Stimulated activated naive B cell treated with anti-CD40 and anti-IgM and Interleukin-4, amounts not matched to agents 10 μg/mL and 1 μg/mL and 100 μg/mL, for 72 hours (primary cell): ENCODE results near the gene USP11.
"Not testable (repeated sequence)": the region's sequence is repeated elsewhere in the genome, so short reads cannot be mapped to it uniquely, and the experiment has no call there.

ENCODE experiments used
- ATAC-seq, 2 donors: fragments of 150-1000 bp; cut with Tn5 transposase; replicated peaks; 2 replicates each; pipeline ENCODE4 v1.10.0; 2021; ENCODE audit warnings: moderate library complexity in 1 of 2
- DNase-seq: peaks from one replicate; pipeline ENCODE4 v3.0.0; 2021
- H3K27ac Mint-ChIP-seq: one replicate; pipeline ENCODE4 v1.8.0; 2022; ENCODE audit warnings: mild to moderate bottlenecking, mixed read lengths
- H3K27me3 Mint-ChIP-seq, 2 donors: one replicate each; pipeline ENCODE4 v1.8.0; 2022; ENCODE audit warnings: mixed read lengths in 2 of 2
- H3K36me3 Mint-ChIP-seq, 2 donors: one replicate each; pipeline ENCODE4 v1.8.0; 2022; ENCODE audit warnings: mixed read lengths in 2 of 2, mild to moderate bottlenecking in 1 of 2
- H3K4me1 Mint-ChIP-seq, 2 donors: one replicate each; pipeline ENCODE4 v1.8.0; 2022; ENCODE audit warnings: mixed read lengths in 2 of 2, mild to moderate bottlenecking in 1 of 2
- H3K4me3 Mint-ChIP-seq, 2 donors: one replicate each; pipeline ENCODE4 v1.8.0; 2022; ENCODE audit warnings: mild to moderate bottlenecking in 2 of 2, mixed read lengths in 2 of 2, moderate library complexity in 1 of 2
- H3K9me3 Mint-ChIP-seq, 2 donors: one replicate each; pipeline ENCODE4 v1.8.0; 2022; ENCODE audit warnings: mixed read lengths in 2 of 2, mild to moderate bottlenecking in 1 of 2

USP11 gene

GRCh38 chrX:47239199-47239598 lies 6.4 kb downstream of the USP11 start:
- Mint-ChIP-seq H3K27ac (no peak overlapping the region), H3K27me3 (no peaks in the 10 kb centered on the region), H3K36me3 (peaks cover 12 to 44% of the 10 kb centered on the region in 2 donors), H3K4me3 (no peak overlapping the region), H3K4me1 (peaks cover 7 to 8% of the 10 kb centered on the region in 2 donors), H3K9me3 (no peaks in the 10 kb centered on the region)
- ATAC-seq (no peak), DNase-seq (no peak)

- DNase-seq (no peak), ATAC-seq (no peak)
- no peak overlapping the region for H3K4me3 Mint-ChIP-seq
- peaks cover 7% of the 10 kb centered on the region in 2 donors for H3K4me1 Mint-ChIP-seq
- no peaks in the 10 kb centered on the region for H3K27me3 Mint-ChIP-seq
- H3K9me3 Mint-ChIP-seq: no peaks in the 10 kb centered on the region
- H3K27ac Mint-ChIP-seq: no peak overlapping the region
- H3K36me3 Mint-ChIP-seq: peaks cover 12 to 51% of the 10 kb centered on the region in 2 donors
These were observed 7.2 kb downstream of the USP11 start for GRCh38 chrX:47239898-47240545.

GRCh38 chrX:47240619-47241018 lies 7.8 kb downstream of the USP11 start:
- DNase-seq (no peak), ATAC-seq (no peak)
- no peak overlapping the region for H3K27ac Mint-ChIP-seq
- H3K9me3 Mint-ChIP-seq: no peaks in the 10 kb centered on the region
- peaks cover 10 to 48% of the 10 kb centered on the region in 2 donors for H3K36me3 Mint-ChIP-seq
- H3K4me3 Mint-ChIP-seq: no peak overlapping the region
- no peaks in the 10 kb centered on the region for H3K27me3 Mint-ChIP-seq
- H3K4me1 Mint-ChIP-seq: peaks cover 1 to 3% of the 10 kb centered on the region in 2 donors

- H3K4me3 Mint-ChIP-seq: no peak overlapping the region
These were observed 8.6 kb downstream of the USP11 start for GRCh38 chrX:47241201-47242011.

GRCh38 chrX:47242321-47242720 lies 9.5 kb downstream of the USP11 start:
- Mint-ChIP-seq H3K27ac (no peak overlapping the region), H3K9me3 (no peaks in the 10 kb centered on the region), H3K4me1 (peaks cover 0 to 1% of the 10 kb centered on the region in 2 donors), H3K36me3 (peaks cover 10 to 57% of the 10 kb centered on the region in 2 donors), H3K4me3 (no peak overlapping the region), H3K27me3 (no peaks in the 10 kb centered on the region)
- DNase-seq (no peak), ATAC-seq (no peak)

More at GRCh38 chrX:47241201-47242011, 8.6 kb downstream of the USP11 start:
- DNase-seq: no peak
- ATAC-seq: no peak
- H3K4me1 Mint-ChIP-seq: peaks cover 0 to 3% of the 10 kb centered on the region in 2 donors
- peaks cover 10 to 56% of the 10 kb centered on the region in 2 donors for H3K36me3 Mint-ChIP-seq
- peak overlapping the region; percentile 32 for H3K27ac Mint-ChIP-seq
- H3K9me3 Mint-ChIP-seq: no peaks in the 10 kb centered on the region
- no peaks in the 10 kb centered on the region for H3K27me3 Mint-ChIP-seq

- H3K27ac Mint-ChIP-seq: no peak overlapping the region
- peaks cover 0 to 1% of the 10 kb centered on the region in 2 donors for H3K4me1 Mint-ChIP-seq
- no peak overlapping the region for H3K4me3 Mint-ChIP-seq
- peaks cover 16 to 63% of the 10 kb centered on the region in 2 donors for H3K36me3 Mint-ChIP-seq
- H3K27me3 Mint-ChIP-seq: no peaks in the 10 kb centered on the region
- no peaks in the 10 kb centered on the region for H3K9me3 Mint-ChIP-seq
- DNase-seq: no peak
- no peak for ATAC-seq
These were observed 10.5 kb downstream of the USP11 start for GRCh38 chrX:47243351-47243750.

- Mint-ChIP-seq H3K27me3 (no peaks in the 10 kb centered on the region), H3K36me3 (peaks cover 22 to 68% of the 10 kb centered on the region in 2 donors), H3K4me3 (no peak overlapping the region), H3K9me3 (no peaks in the 10 kb centered on the region), H3K27ac (no peak overlapping the region), H3K4me1 (no peaks in the 10 kb centered on the region)
- ATAC-seq: no peak
- DNase-seq: no peak
These were observed 11.9 kb downstream of the USP11 start for GRCh38 chrX:47244676-47245075.

- DNase-seq (no peak), ATAC-seq (no peak)
- H3K4me3 Mint-ChIP-seq: no peak overlapping the region
- H3K4me1 Mint-ChIP-seq: peaks cover 0 to 3% of the 10 kb centered on the region in 2 donors
- H3K9me3 Mint-ChIP-seq: no peaks in the 10 kb centered on the region
- H3K27me3 Mint-ChIP-seq: no peaks in the 10 kb centered on the region
- H3K27ac Mint-ChIP-seq: peak overlapping the region; percentile 25
- H3K36me3 Mint-ChIP-seq: peaks cover 20 to 67% of the 10 kb centered on the region in 2 donors
These were observed 12.3 kb downstream of the USP11 start for GRCh38 chrX:47245156-47245555.

- no peak for DNase-seq
- Mint-ChIP-seq H3K27me3 (no peaks in the 10 kb centered on the region), H3K36me3 (peaks cover 18 to 47% of the 10 kb centered on the region in 2 donors), H3K9me3 (no peaks in the 10 kb centered on the region), H3K4me3 (no peak overlapping the region), H3K4me1 (peaks cover 0 to 5% of the 10 kb centered on the region in 2 donors), H3K27ac (no peak overlapping the region)
- ATAC-seq: no peak
These were observed 14.6 kb downstream of the USP11 start for GRCh38 chrX:47247206-47247998.

- peak overlapping the region; percentile 80 for H3K27ac Mint-ChIP-seq
These were observed 15.2 kb downstream of the USP11 start for GRCh38 chrX:47247999-47248320.

GRCh38 chrX:47248576-47248975 lies 15.8 kb downstream of the USP11 start:
- no peaks in the 10 kb centered on the region for H3K27me3 Mint-ChIP-seq
- H3K9me3 Mint-ChIP-seq: no peaks in the 10 kb centered on the region
- H3K36me3 Mint-ChIP-seq: peaks cover 18 to 44% of the 10 kb centered on the region in 2 donors
- no peak for ATAC-seq
- no peak overlapping the region for H3K4me3 Mint-ChIP-seq
- peaks cover 0 to 5% of the 10 kb centered on the region in 2 donors for H3K4me1 Mint-ChIP-seq
- no peak for DNase-seq
- H3K27ac Mint-ChIP-seq: no peak overlapping the region

More at GRCh38 chrX:47247999-47248320, 15.2 kb downstream of the USP11 start:
- peaks cover 0 to 5% of the 10 kb centered on the region in 2 donors for H3K4me1 Mint-ChIP-seq
- H3K27me3 Mint-ChIP-seq: no peaks in the 10 kb centered on the region
- DNase-seq: no peak
- H3K9me3 Mint-ChIP-seq: no peaks in the 10 kb centered on the region
- H3K4me3 Mint-ChIP-seq: no peak overlapping the region
- no peak for ATAC-seq
- H3K36me3 Mint-ChIP-seq: peaks cover 18 to 44% of the 10 kb centered on the region in 2 donors

GRCh38 chrX:47250017-47250347 lies 17.2 kb downstream of the USP11 start:
- Mint-ChIP-seq H3K27ac (no peak overlapping the region), H3K36me3 (peaks cover 21 to 43% of the 10 kb centered on the region in 2 donors), H3K4me3 (no peak overlapping the region), H3K27me3 (no peaks in the 10 kb centered on the region), H3K4me1 (peaks cover 0 to 5% of the 10 kb centered on the region in 2 donors), H3K9me3 (peaks cover 0 to 1% of the 10 kb centered on the region in 2 donors)
- DNase-seq: no peak
- ATAC-seq: no peak

- not testable (repeated sequence) for ATAC-seq, DNase-seq, H3K27me3 Mint-ChIP-seq, H3K4me3 Mint-ChIP-seq, H3K27ac Mint-ChIP-seq, H3K4me1 Mint-ChIP-seq, H3K9me3 Mint-ChIP-seq
- H3K36me3 Mint-ChIP-seq: peaks cover 3 to 11% of the 10 kb centered on the region in 2 donors
These were observed 24.8 kb downstream of the USP11 start for GRCh38 chrX:47257620-47258019.

GRCh38 chrX:47264483-47265173 lies 31.8 kb downstream of the USP11 start:
- Mint-ChIP-seq H3K27me3 (peaks cover 0 to 11% of the 10 kb centered on the region in 2 donors), H3K4me1 (no peaks in the 10 kb centered on the region), H3K36me3 (no peaks in the 10 kb centered on the region), H3K9me3 (no peaks in the 10 kb centered on the region), H3K27ac (no peak overlapping the region), H3K4me3 (no peak overlapping the region)
- ATAC-seq (peak in 1 of 2 donors; percentile 36), DNase-seq (no peak)
